HEK293 (cell line): ENCODE measurements around the gene LETM1.

ENCODE experiments used
- CTCF ChIA-PET: fragments of 350-600 bp; formaldehyde crosslinking; extraction: SDS; loops from one replicate; lab custom pipeline; 2021; ENCODE audit warnings: antibody characterized with exemption; lab: Yijun Ruan, JAX
- POLR2A ChIA-PET: fragments of 300-600 bp; formaldehyde crosslinking; extraction: SDS; loops from one replicate; lab custom pipeline; 2020; ENCODE audit warnings: antibody characterized with exemption, inconsistent platforms; lab: Yijun Ruan, JAX
- H3K27ac ChIP-seq: fragments of 200-500 bp; sonication (Bioruptor generic); 2 replicates; pipeline ENCODE4 v1.5.1; 2014; ENCODE audit warnings: low read depth, low read length, control low read depth, inconsistent platforms; ENCODE audit errors: extremely low read depth
- H3K36me3 ChIP-seq, 2 experiments: fragments of 200-500 bp in 1 of 2; sonication (Bioruptor generic) in 1 of 2; 1 replicate in 1 of 2; 2 replicates in 1 of 2; pipeline ENCODE4 v1.5.1; 2014 to 2017; ENCODE audit warnings: inconsistent platforms in 2 of 2, low read length in 2 of 2; ENCODE audit not compliant: control insufficient read depth in 2 of 2, insufficient read depth in 1 of 2
- H3K4me1 ChIP-seq: fragments of 200-500 bp; sonication (Bioruptor generic); 2 replicates; pipeline ENCODE4 v1.5.1; 2014; ENCODE audit warnings: mild to moderate bottlenecking, low read length, inconsistent platforms; ENCODE audit not compliant: control insufficient read depth, insufficient read depth
- H3K4me3 ChIP-seq: 2 replicates; pipeline ENCODE4 v1.5.1; 2011; ENCODE audit warnings: low read depth, mild to moderate bottlenecking, control low read depth, low read length, moderate library complexity
- H3K9me3 ChIP-seq: fragments of 200-500 bp; sonication (Bioruptor generic); 2 replicates; pipeline ENCODE4 v1.5.1; 2014; ENCODE audit warnings: low read depth, low read length, inconsistent platforms; ENCODE audit not compliant: control insufficient read depth, insufficient read depth
- GLIS1 ChIP-seq: fragments of 450-650 bp; formaldehyde crosslinking; IDR thresholded peaks from 2 replicates; pipeline ENCODE4 v1.5.1; 2016; ENCODE audit warnings: missing biosample characterization, missing genetic modification characterization
- MYNN ChIP-seq: fragments of 450-650 bp; formaldehyde crosslinking; IDR thresholded peaks from 2 replicates; pipeline ENCODE4 v1.5.1; 2016; ENCODE audit warnings: missing biosample characterization, missing genetic modification characterization, borderline replicate concordance
- MZF1 ChIP-seq: fragments of 450-650 bp; formaldehyde crosslinking; IDR thresholded peaks from 2 replicates; pipeline ENCODE4 v1.5.1; 2017; ENCODE audit warnings: missing biosample characterization, missing genetic modification characterization, borderline replicate concordance
- PATZ1 ChIP-seq: fragments of 450-650 bp; formaldehyde crosslinking; IDR thresholded peaks from 2 replicates; pipeline ENCODE4 v1.5.1; 2016; ENCODE audit warnings: missing biosample characterization, missing genetic modification characterization
- SALL2 ChIP-seq: fragments of 450-650 bp; formaldehyde crosslinking; IDR thresholded peaks from 2 replicates; pipeline ENCODE4 v1.5.0; 2017; ENCODE audit warnings: missing biosample characterization, mild to moderate bottlenecking, missing genetic modification characterization, borderline replicate concordance
- SP7 ChIP-seq: fragments of 450-650 bp; formaldehyde crosslinking; IDR thresholded peaks from 2 replicates; pipeline ENCODE4 v1.5.1; 2016; ENCODE audit warnings: missing biosample characterization, missing genetic modification characterization
- ZBTB7A ChIP-seq: fragments of 450-650 bp; formaldehyde crosslinking; IDR thresholded peaks from 2 replicates; pipeline ENCODE4 v1.5.1; 2016; ENCODE audit warnings: low read depth, missing biosample characterization, missing genetic modification characterization
- ZFHX2 ChIP-seq: fragments of 450-650 bp; formaldehyde crosslinking; conservative IDR thresholded peaks from 2 replicates; pipeline ENCODE4 v1.5.1; 2016; ENCODE audit warnings: missing biosample characterization, missing genetic modification characterization
- ZNF10 ChIP-seq: fragments of 450-650 bp; formaldehyde crosslinking; IDR thresholded peaks from 2 replicates; pipeline ENCODE4 v1.5.1; 2017; ENCODE audit warnings: missing biosample characterization, missing genetic modification characterization
- ZNF132 ChIP-seq: fragments of 450-650 bp; formaldehyde crosslinking; IDR thresholded peaks from 2 replicates; pipeline ENCODE4 v1.5.1; 2017; ENCODE audit warnings: missing biosample characterization, missing genetic modification characterization, borderline replicate concordance
- ZNF148 ChIP-seq: fragments of 450-650 bp; formaldehyde crosslinking; IDR thresholded peaks from 2 replicates; pipeline ENCODE4 v1.5.0; 2017; ENCODE audit warnings: missing biosample characterization, missing genetic modification characterization, borderline replicate concordance
- ZNF16 ChIP-seq: fragments of 450-650 bp; formaldehyde crosslinking; IDR thresholded peaks from 2 replicates; pipeline ENCODE4 v1.5.1; 2016; ENCODE audit warnings: low read depth, missing biosample characterization, missing genetic modification characterization
- ZNF24 ChIP-seq: fragments of 450-650 bp; formaldehyde crosslinking; IDR thresholded peaks from 2 replicates; pipeline ENCODE4 v1.5.1; 2016; ENCODE audit warnings: missing biosample characterization, missing genetic modification characterization
- ZNF302 ChIP-seq: fragments of 450-650 bp; formaldehyde crosslinking; IDR thresholded peaks from 2 replicates; pipeline ENCODE4 v1.5.1; 2016; ENCODE audit warnings: missing biosample characterization, missing genetic modification characterization, low read depth
- ZNF341 ChIP-seq: fragments of 450-650 bp; formaldehyde crosslinking; IDR thresholded peaks from 2 replicates; pipeline ENCODE4; 2016; ENCODE audit warnings: low read depth, missing biosample characterization, missing genetic modification characterization
- ZNF391 ChIP-seq: fragments of 450-650 bp; formaldehyde crosslinking; IDR thresholded peaks from 2 replicates; pipeline ENCODE4 v1.5.1; 2016; ENCODE audit warnings: low read depth, missing biosample characterization, missing genetic modification characterization, borderline replicate concordance
- ZNF394 ChIP-seq: fragments of 450-650 bp; formaldehyde crosslinking; IDR thresholded peaks from 2 replicates; pipeline ENCODE4 v1.5.1; 2016; ENCODE audit warnings: missing biosample characterization, missing genetic modification characterization, mild to moderate bottlenecking, moderate library complexity, borderline replicate concordance
- ZNF426 ChIP-seq: fragments of 450-650 bp; formaldehyde crosslinking; IDR thresholded peaks from 2 replicates; pipeline ENCODE4 v1.5.1; 2017; ENCODE audit warnings: missing biosample characterization, missing genetic modification characterization, mild to moderate bottlenecking, inconsistent platforms, moderate library complexity
- ZNF488 ChIP-seq: fragments of 450-650 bp; formaldehyde crosslinking; IDR thresholded peaks from 2 replicates; pipeline ENCODE4 v1.5.1; 2016; ENCODE audit warnings: missing biosample characterization, missing genetic modification characterization
- ZNF704 ChIP-seq: fragments of 450-650 bp; formaldehyde crosslinking; IDR thresholded peaks from 2 replicates; pipeline ENCODE4 v1.5.1; 2016; ENCODE audit warnings: missing biosample characterization, missing genetic modification characterization
- ZNF792 ChIP-seq: fragments of 450-650 bp; formaldehyde crosslinking; IDR thresholded peaks from 2 replicates; pipeline ENCODE4 v1.5.1; 2016; ENCODE audit warnings: missing biosample characterization, missing genetic modification characterization
- ZSCAN16 ChIP-seq: fragments of 450-650 bp; formaldehyde crosslinking; IDR thresholded peaks from 2 replicates; pipeline ENCODE4 v1.5.1; 2016; ENCODE audit warnings: missing biosample characterization, missing genetic modification characterization
- ZSCAN18 ChIP-seq: fragments of 450-650 bp; formaldehyde crosslinking; IDR thresholded peaks from 2 replicates; pipeline ENCODE4 v1.5.1; 2016; ENCODE audit warnings: missing biosample characterization, missing genetic modification characterization
- TF ChIP-seq, protein P1 (sequence below): fragments of 450-650 bp; formaldehyde crosslinking; IDR thresholded peaks from 2 replicates; pipeline ENCODE4 v1.5.1; 2016; ENCODE audit warnings: missing biosample characterization, missing genetic modification characterization
- TF ChIP-seq, protein P2 (sequence below): fragments of 450-650 bp; formaldehyde crosslinking; IDR thresholded peaks from 2 replicates; pipeline ENCODE4 v1.5.1; 2017; ENCODE audit warnings: missing biosample characterization, missing genetic modification characterization

Gene LETM1

GRCh38 chr4:1869530-1870327 is 13.8 kb upstream of the LETM1 start (continued):
- TF ChIP-seq PATZ1 (tag by site-specific recombination) (no peak), GLIS1 (no peak), ZNF148 (tag by site-specific recombination) (no peak), SALL2 (no peak), ZBTB7A (no peak), MZF1 (tag by site-specific recombination) (no peak), ZNF10 (tag by site-specific recombination) (0 out of 2 replicates have a peak, but pooled peaks have one; percentile 1), ZSCAN16 (no peak), ZNF394 (no peak), ZNF391 (tag by site-specific recombination) (no peak)
- TF ChIP-seq, protein P1, sequence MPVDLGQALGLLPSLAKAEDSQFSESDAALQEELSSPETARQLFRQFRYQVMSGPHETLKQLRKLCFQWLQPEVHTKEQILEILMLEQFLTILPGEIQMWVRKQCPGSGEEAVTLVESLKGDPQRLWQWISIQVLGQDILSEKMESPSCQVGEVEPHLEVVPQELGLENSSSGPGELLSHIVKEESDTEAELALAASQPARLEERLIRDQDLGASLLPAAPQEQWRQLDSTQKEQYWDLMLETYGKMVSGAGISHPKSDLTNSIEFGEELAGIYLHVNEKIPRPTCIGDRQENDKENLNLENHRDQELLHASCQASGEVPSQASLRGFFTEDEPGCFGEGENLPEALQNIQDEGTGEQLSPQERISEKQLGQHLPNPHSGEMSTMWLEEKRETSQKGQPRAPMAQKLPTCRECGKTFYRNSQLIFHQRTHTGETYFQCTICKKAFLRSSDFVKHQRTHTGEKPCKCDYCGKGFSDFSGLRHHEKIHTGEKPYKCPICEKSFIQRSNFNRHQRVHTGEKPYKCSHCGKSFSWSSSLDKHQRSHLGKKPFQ (tag by site-specific recombination), result peak; percentile 66; the same call in 1 of the 2 replicates

DNA sequence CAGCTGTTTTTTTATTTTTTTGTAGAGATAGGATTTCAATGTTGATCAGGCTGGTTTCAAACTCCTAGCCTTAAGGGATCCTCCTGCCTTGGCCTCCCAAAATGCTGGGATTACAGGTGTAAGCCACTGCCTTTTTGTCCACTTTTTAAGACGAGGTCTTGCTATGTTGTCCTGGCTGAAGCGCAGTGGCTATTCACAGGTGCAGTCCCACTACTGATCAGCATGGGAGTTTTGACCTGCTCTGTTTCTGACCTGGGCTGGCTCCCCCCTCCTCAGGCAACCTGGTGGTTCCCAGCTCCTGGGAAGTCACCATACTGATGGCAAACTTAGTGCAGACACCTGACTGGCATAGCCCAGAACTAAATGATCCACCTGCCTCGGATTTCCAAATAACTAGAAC is 13.0 kb upstream of the LETM1 start:
- no peaks in the 10 kb centered on the region for H3K9me3 ChIP-seq
- H3K36me3 ChIP-seq, result no peaks in the 10 kb centered on the region
- no peaks in the 10 kb centered on the region for H3K4me1 ChIP-seq
- CTCF ChIA-PET, result no interaction called here
- H3K4me3 ChIP-seq, result no peak overlapping the region
- no peak overlapping the region for H3K27ac ChIP-seq
- POLR2A ChIA-PET, result no interaction called here
- TF ChIP-seq ZNF488 (tag by site-specific recombination) (no peak), SP7 (tag by site-specific recombination) (no peak), ZNF391 (tag by site-specific recombination) (no peak), ZSCAN18 (no peak), ZNF704 (no peak), ZNF132 (no peak), MYNN (tag by site-specific recombination) (no peak), ZNF426 (tag by site-specific recombination) (no peak), ZNF16 (tag by site-specific recombination) (no peak), ZNF792 (tag by site-specific recombination) (no peak), ZNF341 (tag by site-specific recombination) (no peak), ZFHX2 (tag by site-specific recombination) (no peak), ZNF302 (tag by site-specific recombination) (no peak), ZNF10 (tag by site-specific recombination) (no peak), ZNF24 (tag by site-specific recombination) (no peak)
- TF ChIP-seq, protein P2, sequence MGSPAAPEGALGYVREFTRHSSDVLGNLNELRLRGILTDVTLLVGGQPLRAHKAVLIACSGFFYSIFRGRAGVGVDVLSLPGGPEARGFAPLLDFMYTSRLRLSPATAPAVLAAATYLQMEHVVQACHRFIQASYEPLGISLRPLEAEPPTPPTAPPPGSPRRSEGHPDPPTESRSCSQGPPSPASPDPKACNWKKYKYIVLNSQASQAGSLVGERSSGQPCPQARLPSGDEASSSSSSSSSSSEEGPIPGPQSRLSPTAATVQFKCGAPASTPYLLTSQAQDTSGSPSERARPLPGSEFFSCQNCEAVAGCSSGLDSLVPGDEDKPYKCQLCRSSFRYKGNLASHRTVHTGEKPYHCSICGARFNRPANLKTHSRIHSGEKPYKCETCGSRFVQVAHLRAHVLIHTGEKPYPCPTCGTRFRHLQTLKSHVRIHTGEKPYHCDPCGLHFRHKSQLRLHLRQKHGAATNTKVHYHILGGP (tag by site-specific recombination), result no peak
